GM12874 (cell line): ENCODE data around the gene C1QTNF3.

Experiments
- TF ChIP-seq, protein P1 (sequence below): IDR thresholded peaks from 2 replicates; pipeline ENCODE4 v1.5.1; 2011; ENCODE audit warnings: low read depth, mild to moderate bottlenecking, control low read depth, low read length, moderate library complexity; ENCODE audit not compliant: insufficient read depth

C1QTNF3 gene, protein sequence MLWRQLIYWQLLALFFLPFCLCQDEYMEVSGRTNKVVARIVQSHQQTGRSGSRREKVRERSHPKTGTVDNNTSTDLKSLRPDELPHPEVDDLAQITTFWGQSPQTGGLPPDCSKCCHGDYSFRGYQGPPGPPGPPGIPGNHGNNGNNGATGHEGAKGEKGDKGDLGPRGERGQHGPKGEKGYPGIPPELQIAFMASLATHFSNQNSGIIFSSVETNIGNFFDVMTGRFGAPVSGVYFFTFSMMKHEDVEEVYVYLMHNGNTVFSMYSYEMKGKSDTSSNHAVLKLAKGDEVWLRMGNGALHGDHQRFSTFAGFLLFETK

DNA sequence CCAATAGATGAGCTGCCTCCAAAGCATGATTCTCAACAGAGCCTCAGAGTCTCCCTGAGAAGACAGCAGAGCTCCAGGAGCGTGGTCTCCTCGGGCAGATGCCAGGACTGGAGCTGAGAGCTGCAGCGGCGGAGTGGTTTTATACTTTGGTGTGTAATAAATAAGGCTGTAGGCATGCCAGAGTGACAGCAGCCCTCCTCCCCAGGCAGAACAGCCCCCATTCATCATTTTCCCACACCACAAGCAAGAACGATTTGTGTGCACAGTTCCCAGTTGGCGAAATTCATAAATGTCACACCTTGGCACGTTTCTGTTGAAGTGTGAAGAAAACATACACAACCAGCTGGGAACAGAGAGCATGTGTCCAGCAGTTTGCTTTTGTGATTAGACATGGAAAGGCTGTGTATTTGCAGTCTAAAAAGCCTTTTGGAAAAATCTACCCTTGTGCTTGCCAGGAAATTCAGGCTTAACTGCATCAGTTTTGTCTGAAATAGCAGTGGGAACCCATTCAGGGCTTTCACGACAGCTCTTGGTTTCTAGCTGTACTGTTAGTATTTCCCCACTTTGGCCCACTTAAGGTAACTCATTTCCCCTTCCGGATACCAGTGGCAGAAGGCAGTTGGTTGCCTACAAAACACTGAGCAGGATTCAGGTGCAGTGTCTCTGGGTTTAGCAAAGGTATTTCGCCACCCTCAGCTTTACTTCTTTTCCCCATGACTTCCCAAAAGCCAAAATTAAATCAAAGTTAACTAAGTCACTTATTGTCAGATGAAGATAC is at the start of gene C1QTNF3:
Gene C1QTNF3, minus strand, starts transcription at position 115 of the 778 bp plus-strand sequence. Its CDS starts 88 bp downstream, at position 27.
- TF ChIP-seq, protein P1, sequence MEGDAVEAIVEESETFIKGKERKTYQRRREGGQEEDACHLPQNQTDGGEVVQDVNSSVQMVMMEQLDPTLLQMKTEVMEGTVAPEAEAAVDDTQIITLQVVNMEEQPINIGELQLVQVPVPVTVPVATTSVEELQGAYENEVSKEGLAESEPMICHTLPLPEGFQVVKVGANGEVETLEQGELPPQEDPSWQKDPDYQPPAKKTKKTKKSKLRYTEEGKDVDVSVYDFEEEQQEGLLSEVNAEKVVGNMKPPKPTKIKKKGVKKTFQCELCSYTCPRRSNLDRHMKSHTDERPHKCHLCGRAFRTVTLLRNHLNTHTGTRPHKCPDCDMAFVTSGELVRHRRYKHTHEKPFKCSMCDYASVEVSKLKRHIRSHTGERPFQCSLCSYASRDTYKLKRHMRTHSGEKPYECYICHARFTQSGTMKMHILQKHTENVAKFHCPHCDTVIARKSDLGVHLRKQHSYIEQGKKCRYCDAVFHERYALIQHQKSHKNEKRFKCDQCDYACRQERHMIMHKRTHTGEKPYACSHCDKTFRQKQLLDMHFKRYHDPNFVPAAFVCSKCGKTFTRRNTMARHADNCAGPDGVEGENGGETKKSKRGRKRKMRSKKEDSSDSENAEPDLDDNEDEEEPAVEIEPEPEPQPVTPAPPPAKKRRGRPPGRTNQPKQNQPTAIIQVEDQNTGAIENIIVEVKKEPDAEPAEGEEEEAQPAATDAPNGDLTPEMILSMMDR = no peak

DNA sequence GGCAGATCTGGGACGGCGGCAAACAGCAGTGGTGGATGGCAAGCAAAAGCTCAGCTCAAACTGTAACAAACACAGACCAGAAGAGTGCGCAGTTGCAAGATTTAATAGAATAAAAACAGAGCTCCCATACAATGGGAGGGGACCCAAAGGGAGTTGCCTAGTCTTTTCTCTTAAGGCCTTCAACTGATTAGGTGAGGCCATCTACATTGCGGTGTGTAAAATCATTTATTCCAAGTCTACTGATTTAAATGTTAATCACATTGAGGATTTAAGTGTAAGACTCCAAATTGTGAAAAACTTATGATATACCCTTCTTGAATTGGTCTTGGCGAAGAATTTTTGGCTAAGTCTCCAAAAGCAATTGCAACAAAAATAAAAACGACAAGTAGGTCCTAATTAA is 21.6 kb upstream of the C1QTNF3 start:
- TF ChIP-seq, protein P1 = no peak

DNA sequence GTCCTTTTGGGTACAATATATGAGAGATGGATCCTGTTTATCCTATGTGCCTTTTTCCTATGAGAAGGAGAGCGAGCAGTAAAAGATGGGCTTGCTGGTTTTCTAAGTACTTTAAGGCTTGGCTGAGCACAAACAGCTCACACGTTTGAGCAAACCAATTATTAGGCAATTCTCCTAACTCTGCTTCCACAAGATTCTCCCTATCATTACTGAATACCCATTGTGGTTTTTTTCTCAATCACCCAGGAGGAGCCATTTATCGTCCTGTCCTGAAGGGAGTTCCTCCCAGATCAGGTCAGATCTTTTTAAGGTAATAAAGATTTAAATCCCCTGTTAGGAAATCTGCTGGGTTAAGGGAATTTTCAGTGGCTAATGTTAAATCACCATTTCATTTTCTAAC is 19.4 kb upstream of the C1QTNF3 start:
- TF ChIP-seq, protein P1 = no peak

DNA sequence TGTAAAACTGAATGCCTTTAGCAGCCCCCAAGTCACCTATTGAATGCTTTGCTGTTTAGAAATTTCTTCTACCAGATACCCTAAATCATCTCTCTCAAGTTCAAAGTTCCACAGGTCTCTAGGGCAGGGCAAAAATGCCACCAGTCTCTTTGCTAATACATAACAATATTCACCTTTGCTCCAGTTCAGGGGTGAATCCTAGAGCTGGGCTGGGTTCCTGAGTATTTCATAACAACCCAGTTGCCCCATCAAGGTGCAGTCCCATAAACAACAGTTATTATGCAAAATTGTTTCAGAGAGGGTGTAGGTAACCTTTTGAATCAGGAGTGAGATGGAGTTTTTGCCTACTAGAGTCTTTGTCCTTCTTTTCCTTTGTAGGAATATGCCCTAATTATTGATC is 19.0 kb upstream of the C1QTNF3 start:
- TF ChIP-seq, protein P1 = no peak

DNA sequence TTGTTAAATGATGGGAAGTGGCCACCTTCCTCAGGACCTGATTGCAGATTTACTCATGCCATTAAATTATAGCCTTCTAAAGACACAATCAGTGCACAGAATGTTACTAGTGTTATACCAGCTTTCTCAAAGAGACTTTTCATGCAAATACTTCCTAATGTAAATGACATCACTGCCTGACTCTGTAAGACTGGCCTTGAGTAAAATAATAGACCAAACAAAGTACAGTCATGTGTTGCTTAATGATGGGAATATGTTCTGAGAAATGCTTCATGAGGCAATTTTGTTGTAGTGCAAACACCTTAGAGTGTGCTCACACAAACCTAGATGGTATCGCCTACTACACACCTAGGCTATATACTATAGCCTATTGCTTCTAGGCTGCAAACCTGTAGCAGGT is 17.0 kb upstream of the C1QTNF3 start:
- TF ChIP-seq, protein P1 = no peak

DNA sequence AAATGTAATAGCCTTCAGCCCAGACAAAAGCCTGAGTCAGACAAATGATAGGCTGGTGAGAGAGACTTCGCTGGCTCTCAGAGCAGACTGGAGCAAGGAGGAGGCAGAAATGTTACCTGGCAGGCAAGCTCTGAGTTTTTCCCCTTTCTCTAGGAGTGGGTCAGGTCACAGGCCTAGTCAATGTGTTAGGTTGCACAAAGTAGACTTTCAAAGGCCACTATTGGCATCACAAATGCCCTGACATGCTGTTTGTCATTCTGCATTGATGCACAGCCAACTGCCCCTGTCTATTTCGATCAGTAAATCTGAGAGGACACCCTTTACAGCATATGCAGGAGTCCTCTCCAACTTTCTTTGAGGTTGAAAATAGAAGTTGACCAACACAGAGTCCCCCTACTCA is 15.5 kb upstream of the C1QTNF3 start:
- TF ChIP-seq, protein P1 = no peak

DNA sequence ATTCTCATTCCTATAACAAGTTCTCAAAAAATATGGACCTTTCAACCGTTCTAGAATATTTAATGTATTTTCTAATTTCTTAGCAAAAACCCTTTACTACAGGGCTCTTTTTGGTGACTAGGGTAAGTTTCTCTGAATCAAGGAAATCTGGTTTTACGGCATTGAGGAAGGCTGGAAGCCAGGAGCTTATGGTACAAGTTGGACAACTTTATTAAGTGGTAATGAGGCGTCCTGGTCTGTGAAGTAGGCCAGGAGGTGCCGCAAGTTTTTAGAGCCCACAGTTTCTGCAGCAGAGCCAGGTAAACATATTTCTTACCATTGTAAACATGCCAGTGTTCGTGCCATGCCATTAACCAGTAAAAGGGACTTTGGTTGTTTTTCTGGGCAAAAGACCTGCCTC is 14.6 kb upstream of the C1QTNF3 start:
- TF ChIP-seq, protein P1 = no peak
